ENCODE data around the gene HELZ.
"Not testable (repeated sequence)": the region's sequence is repeated elsewhere in the genome, so short reads cannot be mapped to it uniquely, and the experiment has no call there.

HELZ gene

DNA sequence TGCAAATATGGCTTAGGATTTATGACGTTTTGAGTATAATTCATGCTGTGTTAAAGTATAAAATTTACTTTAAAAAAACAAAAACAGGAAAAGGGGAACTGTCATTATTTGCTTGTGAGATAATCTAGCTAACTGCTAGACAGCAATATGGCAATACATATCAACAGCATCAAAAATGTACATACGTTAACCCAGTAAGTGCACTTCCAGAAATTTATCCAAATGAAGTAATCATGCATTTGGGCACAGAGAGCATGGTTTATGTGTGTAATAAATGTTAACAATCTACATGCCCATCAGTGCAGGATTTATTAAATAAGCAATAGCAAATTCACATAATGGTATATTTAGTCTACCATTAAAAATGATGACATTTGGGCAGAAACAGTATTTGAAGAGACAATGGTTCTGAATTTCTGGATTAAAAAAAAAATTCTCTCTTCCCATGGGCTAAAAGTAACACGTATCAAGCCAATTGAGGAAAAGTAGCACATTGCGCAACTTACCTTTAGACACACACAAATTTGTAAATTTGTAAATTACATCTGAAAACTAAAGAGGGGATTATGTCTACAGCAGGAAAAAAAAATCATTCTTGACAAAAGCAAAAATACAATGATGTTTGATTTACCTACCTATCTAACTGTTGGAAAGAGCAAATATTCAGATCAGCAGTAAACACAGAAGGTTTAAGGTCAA lies 120.4 kb downstream of the HELZ start:
- in situ Hi-C loops (cut with MboI; ENCODE audit: low sequenced_read_pairs): no loop called here

DNA sequence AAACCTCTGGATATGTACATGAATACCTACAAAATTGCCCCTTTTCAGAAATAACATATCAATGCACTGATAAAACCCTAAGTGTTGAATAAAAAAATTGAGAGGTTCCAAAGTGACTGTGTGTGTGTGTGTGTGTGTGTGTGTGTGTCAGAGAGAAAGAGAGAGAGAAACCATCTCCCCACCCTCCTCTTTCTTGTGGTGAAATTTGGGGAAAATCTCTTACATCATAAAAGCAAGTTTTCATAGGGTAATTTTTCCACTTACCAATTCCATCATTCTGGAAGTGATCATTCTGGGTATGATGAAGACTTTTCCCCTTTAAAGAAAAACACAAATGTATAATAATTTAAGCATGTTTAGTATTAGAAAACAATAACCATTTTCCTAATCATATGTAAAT lies 121.3 kb downstream of the HELZ start:
- in situ Hi-C loops (cut with MboI; ENCODE audit: low sequenced_read_pairs): no loop called here

DNA sequence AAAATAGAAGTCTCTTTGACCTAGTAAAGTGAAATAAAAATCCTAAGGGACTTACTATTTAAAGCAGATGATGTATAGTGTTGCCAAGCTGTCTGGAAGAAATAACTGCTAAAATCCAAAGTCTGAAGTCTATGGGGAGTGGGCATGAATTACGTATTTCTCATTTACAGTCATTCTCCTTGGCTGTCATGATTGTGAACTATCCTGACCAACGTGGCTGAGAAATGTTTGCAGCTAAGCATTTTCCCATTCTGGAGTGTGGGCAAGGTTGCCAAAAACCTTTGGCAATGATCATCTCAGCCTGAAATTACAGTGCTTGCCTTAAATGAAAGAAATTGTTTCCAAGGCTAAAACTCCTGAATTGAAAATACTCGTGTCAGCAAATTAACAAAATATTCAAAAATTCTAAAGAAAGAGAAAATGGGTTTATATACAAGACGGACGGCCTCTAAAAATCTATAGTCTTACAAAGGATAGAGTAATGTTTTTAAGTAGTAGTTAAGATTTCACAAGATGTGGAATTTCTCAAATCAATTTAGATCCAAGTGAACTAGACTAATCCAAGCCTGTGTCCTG lies 123.6 kb downstream of the HELZ start:
- in situ Hi-C loops (cut with MboI; ENCODE audit: low sequenced_read_pairs): no loop called here

DNA sequence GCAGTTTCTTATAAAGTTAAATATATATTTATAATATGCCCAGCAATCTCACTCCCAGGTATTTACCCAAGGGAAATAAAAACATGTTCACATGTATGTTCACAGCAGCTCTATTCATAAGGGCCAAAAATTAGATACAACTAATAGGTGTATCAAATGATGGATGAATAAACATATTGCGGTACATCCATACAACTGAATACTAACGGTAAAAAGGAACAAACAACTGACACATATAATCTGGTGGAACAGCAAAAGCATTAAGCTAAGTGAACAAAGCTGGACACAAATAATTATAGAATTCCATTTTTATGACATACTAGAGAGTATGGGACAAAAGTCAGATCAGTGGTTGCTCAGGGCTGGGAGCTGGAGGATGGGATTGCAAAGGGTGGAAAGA lies 125.9 kb downstream of the HELZ start:
- in situ Hi-C loops (cut with MboI; ENCODE audit: low sequenced_read_pairs): no loop called here

DNA sequence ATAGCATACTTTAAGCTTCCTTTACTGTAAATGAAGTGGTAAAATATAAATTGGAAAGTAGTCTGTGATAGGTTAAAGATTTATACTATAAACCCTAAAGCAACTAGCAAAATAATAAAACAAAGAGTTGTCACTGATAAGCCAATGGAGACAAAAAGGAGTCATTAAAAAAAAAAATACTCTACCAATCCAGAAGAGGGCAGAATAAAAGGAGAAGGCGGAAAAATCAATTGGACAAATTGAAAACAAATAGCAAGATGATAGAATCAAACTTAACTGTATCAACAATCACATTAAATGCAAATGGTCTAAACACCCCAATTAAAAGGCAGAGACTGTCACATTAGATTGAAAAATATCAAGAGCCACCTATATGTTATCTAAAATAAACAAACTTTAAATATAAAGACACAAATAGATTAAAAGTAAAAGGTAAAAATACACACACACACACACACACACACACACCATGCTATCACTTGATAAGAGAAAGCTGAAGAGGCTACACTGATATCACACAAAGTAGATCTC lies 128.9 kb downstream of the HELZ start:
- in situ Hi-C loops (cut with MboI; ENCODE audit: low sequenced_read_pairs): no loop called here

DNA sequence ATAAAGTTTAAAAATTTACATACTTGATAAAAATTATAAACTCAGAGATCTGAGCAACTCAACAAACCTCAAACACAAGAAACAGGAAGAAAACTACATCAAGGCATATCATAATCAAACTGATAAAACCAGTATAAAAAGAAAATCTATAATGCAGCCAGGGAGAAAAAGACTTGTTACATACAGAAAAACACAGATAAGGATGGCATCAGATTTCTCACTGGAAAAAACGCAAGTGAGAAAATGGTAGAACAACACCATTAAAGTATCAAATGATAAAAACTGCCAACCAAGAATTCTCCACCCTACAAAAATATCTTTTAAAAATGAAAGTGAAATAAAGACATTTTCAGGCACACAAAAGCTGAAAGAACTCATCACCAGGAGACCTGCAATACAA lies 129.6 kb downstream of the HELZ start:
- in situ Hi-C loops (cut with MboI; ENCODE audit: low sequenced_read_pairs): no loop called here

DNA sequence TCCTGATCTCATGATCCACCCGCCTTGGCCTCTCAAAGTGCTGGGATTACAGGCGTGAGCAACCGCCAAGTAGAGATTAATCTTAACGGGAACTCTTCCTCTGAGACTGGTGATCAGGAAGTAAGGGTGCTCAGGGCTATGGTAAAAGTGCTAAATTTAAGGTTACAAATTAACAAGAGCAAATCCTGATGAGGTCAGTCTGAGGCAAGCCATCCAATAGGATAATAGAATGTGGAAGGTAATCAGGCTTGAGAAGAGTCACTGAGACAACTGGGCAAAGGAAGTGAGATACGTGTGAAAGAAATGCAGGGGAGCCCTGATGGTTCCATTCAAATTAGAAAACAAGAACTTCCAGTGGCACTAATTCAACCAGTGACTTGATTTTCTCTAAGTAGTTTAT lies 131.5 kb downstream of the HELZ start:
- in situ Hi-C loops (cut with MboI; ENCODE audit: low sequenced_read_pairs): no loop called here

DNA sequence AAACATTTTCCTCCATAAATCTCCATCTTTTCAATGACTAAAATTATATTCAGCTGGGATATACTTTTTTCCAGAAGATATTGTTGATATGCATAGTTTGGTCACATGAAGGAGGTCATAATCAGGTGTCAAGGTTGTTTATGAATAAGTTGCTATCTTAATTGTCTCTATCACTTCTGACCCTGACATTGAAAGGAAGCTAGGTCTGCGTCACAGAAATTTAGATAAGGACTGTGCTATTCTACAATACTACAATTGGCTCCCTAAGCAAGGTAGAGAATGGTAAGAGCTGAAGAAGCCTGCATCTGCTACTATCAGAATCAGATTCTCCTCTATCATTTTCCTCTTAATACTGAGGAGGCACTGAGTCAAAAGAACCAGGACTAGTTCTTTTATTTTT lies 133.2 kb downstream of the HELZ start:
- in situ Hi-C loops (cut with MboI; ENCODE audit: low sequenced_read_pairs): no loop called here

DNA sequence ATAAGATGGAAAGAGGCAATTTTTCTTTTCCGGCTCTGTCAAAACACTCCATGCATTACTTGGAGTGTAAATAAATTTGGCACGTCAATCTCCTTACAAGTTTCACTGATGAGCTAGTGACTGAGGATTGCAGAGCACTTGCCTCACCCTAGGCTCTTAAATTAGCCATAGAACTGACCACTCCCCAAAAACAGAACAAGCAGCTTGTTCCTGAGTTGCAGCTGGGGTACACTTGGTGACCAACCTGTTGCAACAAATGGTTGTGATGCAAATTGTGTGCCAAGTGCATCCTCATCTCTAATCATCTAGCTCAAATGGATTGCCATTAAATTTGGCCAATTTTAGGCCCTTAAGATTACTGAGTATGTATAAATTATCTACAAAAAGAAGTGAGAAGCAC lies 133.7 kb downstream of the HELZ start:
- in situ Hi-C loops (cut with MboI; ENCODE audit: low sequenced_read_pairs): no loop called here

DNA sequence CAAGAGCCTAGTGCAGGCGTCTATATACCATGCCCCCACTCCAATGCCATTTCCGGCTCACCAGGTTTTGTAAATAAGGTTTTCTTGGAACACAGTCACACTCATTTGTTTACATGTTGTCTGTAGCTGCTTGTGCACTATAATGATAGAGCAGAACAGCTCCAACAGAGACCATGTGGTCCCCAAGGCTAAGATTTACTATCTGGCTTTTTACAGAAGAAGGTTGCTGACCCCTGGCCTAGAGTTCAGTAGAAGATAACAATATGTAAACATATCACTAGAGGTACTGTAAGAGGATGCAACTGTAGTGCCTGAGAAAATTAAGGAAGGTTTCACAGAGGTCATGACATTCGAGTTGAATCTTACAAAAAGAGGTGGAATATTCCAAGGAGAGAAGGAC lies 134.4 kb downstream of the HELZ start:
- in situ Hi-C loops (cut with MboI; ENCODE audit: low sequenced_read_pairs): no loop called here

DNA sequence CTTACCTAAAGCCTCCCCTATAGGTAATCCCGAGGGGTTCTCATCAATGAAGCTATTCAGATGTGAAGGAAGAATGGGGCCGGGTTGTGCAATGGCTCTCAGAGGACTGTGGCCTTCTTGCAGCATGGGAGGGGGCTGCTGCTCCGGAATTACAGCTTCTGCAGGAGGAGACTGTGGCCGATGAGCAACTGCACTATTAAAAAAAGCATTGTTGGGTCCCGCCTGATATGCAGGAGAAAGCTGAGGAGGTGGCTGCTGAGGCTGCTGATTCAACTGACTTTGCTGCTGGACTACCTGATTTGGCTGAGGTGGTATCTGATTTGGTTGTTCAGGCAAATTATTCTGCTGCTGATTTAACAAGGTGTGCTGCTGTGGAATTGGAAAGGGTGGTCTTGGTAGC lies 135.9 kb downstream of the HELZ start:
- in situ Hi-C loops (cut with MboI; ENCODE audit: low sequenced_read_pairs): no loop called here

DNA sequence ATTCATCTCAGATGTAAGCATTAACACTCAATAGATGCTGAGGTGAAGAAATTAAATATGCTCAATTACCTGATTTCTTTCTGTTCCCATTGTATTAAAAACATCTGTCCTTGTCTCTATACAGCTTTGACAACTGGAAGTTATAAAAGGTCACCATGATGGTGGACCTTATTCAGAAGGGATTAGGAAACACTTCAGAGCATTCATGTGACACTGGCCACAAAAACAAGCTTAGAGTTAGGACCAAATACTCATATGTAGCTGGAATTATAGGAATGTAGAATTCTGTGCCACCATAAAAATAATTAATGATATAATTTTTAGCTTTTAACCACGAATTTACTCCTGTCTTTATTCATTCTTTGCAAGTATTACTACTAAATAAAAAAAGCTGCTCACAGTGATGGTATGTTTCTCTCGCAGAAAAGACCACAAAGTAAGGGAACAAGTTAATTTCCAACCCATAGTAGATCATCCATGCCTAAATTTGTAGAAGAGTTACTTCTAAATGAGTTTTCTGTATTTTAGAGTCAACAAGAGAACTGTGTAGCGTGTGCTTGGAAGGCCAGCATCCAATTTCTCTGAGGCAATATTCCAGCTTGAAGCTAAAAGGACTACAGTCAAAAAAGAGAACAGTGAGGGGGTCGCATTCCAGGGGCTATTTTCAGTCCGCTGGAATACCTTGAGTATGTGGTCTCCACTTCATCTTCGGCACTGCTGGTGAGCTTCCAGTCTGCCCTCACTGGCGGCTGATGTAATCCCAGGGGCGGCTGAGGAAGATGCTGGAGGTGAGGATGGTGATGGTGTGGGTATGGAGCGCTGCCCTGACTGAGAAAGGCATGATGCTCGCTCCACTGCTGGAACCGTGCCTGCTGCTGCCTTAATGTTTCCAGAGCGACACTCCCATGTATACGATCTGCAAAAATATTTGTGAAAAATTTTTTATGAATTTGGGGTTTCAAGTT lies 136.9 kb downstream of the HELZ start:
- in situ Hi-C loops (cut with MboI; ENCODE audit: low sequenced_read_pairs): no loop called here

DNA sequence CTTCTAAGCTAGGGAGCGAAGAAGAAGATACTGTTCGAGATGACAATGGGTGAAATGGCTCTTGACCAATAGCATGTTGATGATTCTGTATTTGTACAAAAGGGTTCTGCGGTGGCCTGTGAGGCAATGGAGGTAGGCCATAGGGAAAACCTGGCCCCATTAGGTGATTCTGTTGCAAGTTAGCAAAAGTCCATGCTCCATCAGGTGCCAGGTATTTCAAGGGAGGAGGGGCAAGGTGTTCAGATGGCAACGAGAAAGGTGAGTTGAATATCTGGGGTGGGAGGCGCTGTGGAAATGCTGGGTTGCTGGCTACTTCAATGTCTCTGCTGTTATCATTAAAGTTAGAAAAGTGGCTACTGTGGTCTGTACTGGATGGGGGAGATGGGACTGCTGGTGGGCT lies 137.8 kb downstream of the HELZ start:
- in situ Hi-C loops (cut with MboI; ENCODE audit: low sequenced_read_pairs): no loop called here

DNA sequence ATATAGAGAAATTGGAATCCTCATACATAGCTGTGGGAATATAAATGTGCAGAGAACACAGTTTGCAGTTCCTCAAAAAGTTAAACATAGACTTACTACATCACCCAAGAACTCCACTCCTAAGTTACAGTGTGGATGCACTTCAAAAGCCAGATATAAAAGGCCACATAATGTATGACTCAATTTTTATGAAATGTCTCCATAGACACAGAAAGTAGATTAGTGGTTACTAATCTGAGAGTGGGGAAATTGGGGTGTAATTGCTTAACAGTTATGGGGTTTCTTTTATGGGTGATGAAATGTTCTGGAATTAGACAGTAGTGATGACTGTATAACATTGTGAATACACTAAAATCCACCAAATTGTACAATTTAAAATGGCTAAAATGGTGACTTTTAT lies 139.8 kb downstream of the HELZ start:
- in situ Hi-C loops (cut with MboI; ENCODE audit: low sequenced_read_pairs): no loop called here

DNA sequence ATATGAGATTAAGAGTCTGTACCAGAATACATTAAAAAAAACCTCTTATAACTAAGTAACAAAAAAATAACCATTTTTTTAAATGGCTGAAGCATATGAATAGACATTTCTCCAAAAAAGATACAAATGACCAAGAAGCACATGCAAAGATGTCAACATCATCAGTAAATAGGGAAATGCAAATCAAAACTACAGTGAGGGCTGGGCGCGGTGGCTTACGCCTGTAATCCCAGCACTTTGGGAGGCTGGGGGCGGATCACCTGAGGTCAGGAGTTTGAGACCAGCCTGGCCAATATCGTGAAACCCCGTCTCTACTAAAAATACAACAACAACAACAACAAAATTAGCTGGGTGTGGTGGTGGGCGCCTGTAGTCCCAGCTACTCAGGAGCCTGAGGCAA lies 140.4 kb downstream of the HELZ start:
- in situ Hi-C loops (cut with MboI; ENCODE audit: low sequenced_read_pairs): not testable (repeated sequence)

DNA sequence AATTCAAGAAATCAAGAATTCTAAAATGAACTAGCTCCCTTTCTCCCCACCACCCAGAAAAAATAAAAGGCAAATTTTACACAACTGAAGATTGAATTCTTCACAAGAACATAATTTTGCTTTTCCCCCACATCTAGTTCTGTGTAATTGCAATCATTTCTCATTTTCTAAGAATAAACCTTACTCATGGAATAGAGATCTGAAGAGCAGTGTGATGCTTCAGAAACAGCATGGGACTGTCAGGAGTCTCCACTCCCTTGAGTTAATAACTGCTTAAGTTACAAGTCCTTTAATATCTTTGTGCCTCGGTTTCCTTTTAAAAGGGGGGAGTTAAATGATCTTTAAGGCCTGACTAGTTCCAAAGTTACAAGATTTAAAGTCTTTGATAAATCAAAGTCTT lies 147.0 kb downstream of the HELZ start:
- in situ Hi-C loops (cut with MboI; ENCODE audit: low sequenced_read_pairs): no loop called here

DNA sequence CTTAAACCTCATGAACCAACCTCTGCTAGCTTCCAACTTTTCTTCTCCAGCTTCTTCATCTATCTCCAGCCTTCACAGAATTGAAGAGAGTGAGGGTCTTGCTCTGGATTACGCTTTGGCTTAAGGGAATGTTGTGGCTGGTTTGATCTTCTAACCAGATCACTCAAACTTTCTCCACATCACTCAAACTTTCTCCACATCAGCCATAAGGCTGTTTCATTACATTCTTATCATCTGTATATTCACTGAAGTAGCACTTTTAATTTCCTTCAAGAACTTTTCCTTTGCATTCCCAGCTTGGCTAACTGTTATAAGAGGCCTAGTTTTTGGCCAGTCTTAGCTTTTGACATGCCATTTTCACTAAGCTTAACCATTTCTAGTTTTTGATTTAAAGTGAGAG lies 148.4 kb downstream of the HELZ start:
- in situ Hi-C loops (cut with MboI; ENCODE audit: low sequenced_read_pairs): no loop called here

DNA sequence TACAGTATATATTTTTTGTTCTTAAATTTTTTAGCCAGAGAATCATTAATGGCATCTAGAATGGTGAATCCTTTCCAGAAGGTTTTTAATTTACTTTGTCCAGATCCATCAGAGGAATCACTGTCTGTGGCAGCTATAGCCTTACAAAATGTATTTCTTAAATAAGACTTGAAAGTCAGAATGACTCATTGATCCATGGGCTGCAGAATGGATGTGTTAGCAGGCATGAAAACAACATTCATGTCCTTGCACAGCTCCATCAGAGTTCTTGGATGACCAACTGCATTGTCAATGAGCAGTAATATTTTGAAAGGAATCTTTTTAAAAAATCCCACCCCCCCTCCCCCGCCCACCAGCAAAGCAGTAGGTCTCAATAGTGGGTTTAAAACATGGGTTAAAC lies 149.2 kb downstream of the HELZ start:
- in situ Hi-C loops (cut with MboI; ENCODE audit: low sequenced_read_pairs): no loop called here

DNA sequence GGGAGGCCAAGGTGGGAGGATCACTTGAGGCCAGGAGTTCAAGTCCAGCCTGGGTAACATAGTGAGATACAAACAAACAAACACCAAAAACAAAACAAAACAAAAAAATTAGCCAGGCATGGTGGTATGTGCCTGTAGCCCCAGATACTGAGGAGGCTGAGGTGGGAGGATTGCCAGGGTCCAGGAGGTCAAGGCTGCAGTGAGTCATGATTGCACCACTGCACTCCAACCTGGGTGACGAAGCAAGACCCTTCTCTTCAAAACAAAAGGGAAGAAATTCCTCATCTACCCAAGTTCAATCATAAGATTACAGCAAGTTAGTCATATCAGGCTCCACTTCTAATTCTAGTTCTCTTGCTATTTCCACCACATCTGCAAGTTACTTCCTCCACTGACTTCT lies 149.7 kb downstream of the HELZ start:
- in situ Hi-C loops (cut with MboI; ENCODE audit: low sequenced_read_pairs): not testable (repeated sequence)

DNA sequence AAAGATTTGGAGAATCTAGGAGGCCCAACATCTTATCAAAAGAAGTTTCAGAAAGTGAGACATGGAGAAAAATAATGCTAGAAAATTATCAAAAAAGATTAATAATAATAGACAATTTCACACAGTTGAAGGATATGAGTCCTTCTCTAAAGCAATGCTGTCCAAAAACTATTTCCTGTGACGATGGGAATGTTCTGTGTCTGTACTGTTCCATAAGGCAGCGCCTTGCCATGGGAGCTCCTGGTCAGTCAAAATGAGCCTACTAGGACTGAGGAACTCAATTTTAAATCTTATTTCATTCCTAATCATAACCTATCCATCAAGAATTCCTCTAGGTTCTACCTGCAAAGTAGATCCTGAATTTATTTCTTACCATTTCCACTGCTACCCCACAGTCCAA lies 151.6 kb downstream of the HELZ start:
- in situ Hi-C loops (cut with MboI; ENCODE audit: low sequenced_read_pairs): no loop called here

DNA sequence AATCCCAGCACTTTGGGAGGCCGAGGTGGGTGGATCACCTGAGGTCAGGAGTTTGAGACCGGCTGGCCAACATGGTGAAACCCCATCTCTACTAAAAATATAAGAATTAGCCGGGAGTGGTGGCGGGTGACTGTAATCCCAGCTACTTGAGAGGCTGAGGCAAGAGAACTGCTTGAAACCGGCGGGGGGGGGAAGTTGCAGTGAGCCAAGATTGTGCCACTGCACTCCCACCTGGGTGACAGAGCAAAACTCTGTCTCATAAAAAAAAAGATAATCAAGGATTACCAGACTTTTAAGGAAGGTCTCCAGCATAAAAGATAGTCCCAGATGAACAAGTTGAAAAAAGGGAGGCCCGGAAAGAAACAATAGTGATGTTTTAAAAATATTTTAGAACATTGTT lies 152.3 kb downstream of the HELZ start:
- in situ Hi-C loops (cut with MboI; ENCODE audit: low sequenced_read_pairs): not testable (repeated sequence)

DNA sequence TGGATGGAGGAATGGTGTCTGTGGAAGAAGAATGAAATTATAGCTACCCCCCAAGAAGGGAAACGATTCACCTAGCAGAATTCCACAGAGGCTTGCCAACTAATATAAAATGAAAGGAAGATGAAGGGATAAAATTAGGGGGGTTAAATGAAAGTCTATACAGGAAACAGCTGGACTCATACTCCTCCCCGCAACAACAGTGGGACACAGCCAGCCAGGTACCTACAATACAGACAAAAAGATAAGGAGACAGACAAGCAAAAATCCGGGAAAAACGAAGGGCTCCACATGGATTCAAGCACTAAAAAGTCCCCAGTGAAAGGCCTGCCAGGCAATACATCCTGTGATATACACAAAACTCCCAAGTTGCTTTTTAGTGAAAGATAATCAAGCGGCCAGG lies 152.7 kb downstream of the HELZ start:
- in situ Hi-C loops (cut with MboI; ENCODE audit: low sequenced_read_pairs): no loop called here
